GM06990 (cell line): ENCODE data around the gene KMT2E.
"Not testable (repeated sequence)": the region's sequence is repeated elsewhere in the genome, so short reads cannot be mapped to it uniquely, and the experiment has no call there.

ENCODE experiments used
- DNase-seq: peaks from one replicate; pipeline ENCODE4 v3.0.0-alpha.2; 2011; ENCODE audit not compliant: insufficient read length; ENCODE audit errors: extremely low read depth
- H3K27me3 ChIP-seq: replicated peaks from 2 replicates; pipeline ENCODE4 v1.6.0; 2011; ENCODE audit warnings: low read length; ENCODE audit not compliant: control insufficient read depth, insufficient read depth
- H3K36me3 ChIP-seq: 2 replicates; pipeline ENCODE4 v1.5.1; 2011; ENCODE audit warnings: low read length; ENCODE audit not compliant: control insufficient read depth, insufficient read depth
- H3K4me3 ChIP-seq: replicated peaks from 2 replicates; pipeline ENCODE4 v1.5.1; 2011; ENCODE audit warnings: low read depth, mild to moderate bottlenecking, control low read depth, low read length
- CTCF ChIP-seq: IDR thresholded peaks from 2 replicates; pipeline ENCODE4 v1.5.1; 2011; ENCODE audit warnings: low read length, control low read depth, mild to moderate bottlenecking, inconsistent platforms; ENCODE audit not compliant: insufficient read depth, poor library complexity, severe bottlenecking

The KMT2E gene

GRCh38 chr7:105003275-105003674 is 10.7 kb upstream of the KMT2E start:
- H3K27me3 ChIP-seq = no peaks in the 10 kb centered on the region
- H3K36me3 ChIP-seq = peaks cover 5% of the 10 kb centered on the region
- DNase-seq = no peak
- no peak for TF ChIP-seq CTCF
- no peak overlapping the region for H3K4me3 ChIP-seq

- H3K27me3 ChIP-seq = no peaks in the 10 kb centered on the region
- no peak for TF ChIP-seq CTCF
- peaks cover 5% of the 10 kb centered on the region for H3K36me3 ChIP-seq
- no peak for DNase-seq
- H3K4me3 ChIP-seq = no peak overlapping the region
Measured at GRCh38 chr7:105003872-105004510, 10.0 kb upstream of the KMT2E start.

- not testable (repeated sequence) for H3K36me3 ChIP-seq, DNase-seq, H3K4me3 ChIP-seq
Measured at GRCh38 chr7:105005006-105005405, 9.0 kb upstream of the KMT2E start.

GRCh38 chr7:105005486-105005885 is 8.5 kb upstream of the KMT2E start:
- not testable (repeated sequence) for H3K4me3 ChIP-seq, H3K27me3 ChIP-seq, H3K36me3 ChIP-seq, DNase-seq

More at GRCh38 chr7:105005006-105005405, 9.0 kb upstream of the KMT2E start:
- not testable (repeated sequence) for H3K27me3 ChIP-seq

GRCh38 chr7:105006367-105007136 is 7.5 kb upstream of the KMT2E start:
- no peak overlapping the region for H3K4me3 ChIP-seq
- no peak for TF ChIP-seq CTCF
- no peaks in the 10 kb centered on the region; the same call in 1 of the 2 replicates for H3K36me3 ChIP-seq
- no peak for DNase-seq
- no peaks in the 10 kb centered on the region for H3K27me3 ChIP-seq

- no peaks in the 10 kb centered on the region; the same call in 1 of the 2 replicates for H3K36me3 ChIP-seq
- no peaks in the 10 kb centered on the region for H3K27me3 ChIP-seq
- no peak overlapping the region for H3K4me3 ChIP-seq
- TF ChIP-seq CTCF = no peak
- no peak for DNase-seq
Measured at GRCh38 chr7:105007298-105007697, 6.7 kb upstream of the KMT2E start.
